WTC11 (cell line): ENCODE data around the gene TIGD3. TPM values are rescaled to one million over a fixed set of nuclear protein-coding genes. Genes with fewer than 3 reads are reported as not detected.

Source experiments
- ATAC-seq: fragments of 200-7000 bp; cut with Tn5 transposase; 2 replicates; pipeline ENCODE4 v1.10.0; 2021; ENCODE audit warnings: mild to moderate bottlenecking, moderate library complexity
- CTCF ChIA-PET: fragments of 300-600 bp; sonication (Branson Sonifier 250); formaldehyde crosslinking; loops from one replicate; lab custom pipeline; 2021; ENCODE audit warnings: antibody characterized with exemption; lab: Charles Lee
- POLR2A ChIA-PET: fragments of 350-600 bp; sonication (Branson Sonifier 250); formaldehyde crosslinking; loops from one replicate; lab custom pipeline; 2021; ENCODE audit warnings: antibody characterized with exemption; lab: Charles Lee
- DNase-seq: peaks from one replicate; pipeline ENCODE4 v3.0.0; 2021; ENCODE audit warnings: low spot score
- H3K27ac Mint-ChIP-seq: 2 replicates; pipeline ENCODE4 v1.8.0; 2021; ENCODE audit warnings: mixed read lengths
- H3K27me3 Mint-ChIP-seq: 2 replicates; pipeline ENCODE4 v1.8.0; 2021; ENCODE audit warnings: low read depth, mild to moderate bottlenecking, moderate library complexity, mixed read lengths
- H3K36me3 Mint-ChIP-seq: 2 replicates; pipeline ENCODE4 v1.8.0; 2021; ENCODE audit warnings: mixed read lengths
- H3K4me1 Mint-ChIP-seq: 2 replicates; pipeline ENCODE4 v1.8.0; 2022; ENCODE audit warnings: mixed read lengths
- H3K4me3 Mint-ChIP-seq: 2 replicates; pipeline ENCODE4 v1.8.0; 2021; ENCODE audit warnings: mild to moderate bottlenecking, moderate library complexity, mixed read lengths
- H3K9me3 Mint-ChIP-seq: 2 replicates; pipeline ENCODE4 v1.8.0; 2021; ENCODE audit warnings: mixed read lengths
- ARID4B ChIP-seq: sonication (generic); formaldehyde crosslinking; IDR thresholded peaks from 2 replicates; pipeline ENCODE4 v1.8.0; 2023; ENCODE audit warnings: missing genetic modification reagents, mild to moderate bottlenecking, borderline replicate concordance
- ATF1 ChIP-seq: sonication (generic); formaldehyde crosslinking; IDR thresholded peaks from 2 replicates; pipeline ENCODE4 v1.8.1; 2023; ENCODE audit warnings: mild to moderate bottlenecking, moderate library complexity, missing genetic modification reagents
- ELF4 ChIP-seq: sonication (generic); formaldehyde crosslinking; IDR thresholded peaks from 2 replicates; pipeline ENCODE4 v1.8.1; 2022; ENCODE audit warnings: low read depth, mild to moderate bottlenecking, moderate library complexity, missing genetic modification reagents
- ETV6 ChIP-seq: sonication (generic); formaldehyde crosslinking; IDR thresholded peaks from 2 replicates; pipeline ENCODE4 v1.8.1; 2022; ENCODE audit warnings: mild to moderate bottlenecking, missing genetic modification reagents
- JAZF1 ChIP-seq: fragments of 250-450 bp; sonication (Bioruptor Pico); IDR thresholded peaks from 2 replicates; pipeline ENCODE4 v1.9.0; 2021; ENCODE audit warnings: moderate library complexity, mild to moderate bottlenecking, inconsistent platforms
- MAX ChIP-seq: sonication (generic); formaldehyde crosslinking; IDR thresholded peaks from 2 replicates; pipeline ENCODE4 v1.8.0; 2022; ENCODE audit warnings: mild to moderate bottlenecking, missing genetic modification reagents
- RORB ChIP-seq: fragments of 250-450 bp; sonication (Bioruptor Pico); IDR thresholded peaks from 2 replicates; pipeline ENCODE4 v1.9.0; 2021; ENCODE audit warnings: mild to moderate bottlenecking
- SOX15 ChIP-seq: fragments of 250-450 bp; sonication (Bioruptor Pico); IDR thresholded peaks from 2 replicates; pipeline ENCODE4 v1.9.0; 2021; ENCODE audit warnings: mild to moderate bottlenecking
- TCF7 ChIP-seq: sonication (generic); formaldehyde crosslinking; IDR thresholded peaks from 2 replicates; pipeline ENCODE4 v1.8.0; 2022; ENCODE audit warnings: mild to moderate bottlenecking, low read depth, missing genetic modification reagents, moderate library complexity
- TP53 ChIP-seq: sonication (generic); formaldehyde crosslinking; IDR thresholded peaks from 2 replicates; pipeline ENCODE4 v1.8.1; 2023; ENCODE audit warnings: mild to moderate bottlenecking, missing genetic modification reagents
- ZBTB21 ChIP-seq: sonication (generic); formaldehyde crosslinking; IDR thresholded peaks from 2 replicates; pipeline ENCODE4 v1.8.1; 2023; ENCODE audit warnings: mild to moderate bottlenecking, missing genetic modification reagents, borderline replicate concordance
- ZNF232 ChIP-seq: sonication (generic); formaldehyde crosslinking; IDR thresholded peaks from 2 replicates; pipeline ENCODE4 v1.8.0; 2022; ENCODE audit warnings: mild to moderate bottlenecking, missing genetic modification reagents
- ZNF423 ChIP-seq: fragments of 250-450 bp; sonication (Bioruptor Pico); IDR thresholded peaks from 2 replicates; pipeline ENCODE4 v2.1.2; 2022; ENCODE audit warnings: mild to moderate bottlenecking, moderate library complexity
- total RNA-seq: library from RNA; stranded (reverse); gene quantifications from 3 replicates; pipeline ENCODE4 v1.2.3, GENCODE V29; 2021
- TF ChIP-seq, protein P1 (sequence below): sonication (generic); formaldehyde crosslinking; IDR thresholded peaks from 2 replicates; pipeline ENCODE4 v1.8.1; 2022; ENCODE audit warnings: mild to moderate bottlenecking, moderate library complexity, missing genetic modification reagents
- TF ChIP-seq, protein P2 (sequence below): sonication (generic); formaldehyde crosslinking; IDR thresholded peaks from 2 replicates; pipeline ENCODE4 v1.8.1; 2023; ENCODE audit warnings: mild to moderate bottlenecking, moderate library complexity, missing genetic modification reagents
- TF ChIP-seq, protein P3 (sequence below): sonication (generic); formaldehyde crosslinking; conservative IDR thresholded peaks from 2 replicates; pipeline ENCODE4 v1.8.1; 2023; ENCODE audit warnings: mild to moderate bottlenecking, low read depth, missing genetic modification reagents, moderate library complexity
- TF ChIP-seq, protein P4 (sequence below): sonication (generic); formaldehyde crosslinking; IDR thresholded peaks from 2 replicates; pipeline ENCODE4 v1.8.1; 2023; ENCODE audit warnings: mild to moderate bottlenecking, missing genetic modification reagents

Gene TIGD3
- total RNA-seq, 1 experiment from 2014 or later, result 1.9 TPM

DNA sequence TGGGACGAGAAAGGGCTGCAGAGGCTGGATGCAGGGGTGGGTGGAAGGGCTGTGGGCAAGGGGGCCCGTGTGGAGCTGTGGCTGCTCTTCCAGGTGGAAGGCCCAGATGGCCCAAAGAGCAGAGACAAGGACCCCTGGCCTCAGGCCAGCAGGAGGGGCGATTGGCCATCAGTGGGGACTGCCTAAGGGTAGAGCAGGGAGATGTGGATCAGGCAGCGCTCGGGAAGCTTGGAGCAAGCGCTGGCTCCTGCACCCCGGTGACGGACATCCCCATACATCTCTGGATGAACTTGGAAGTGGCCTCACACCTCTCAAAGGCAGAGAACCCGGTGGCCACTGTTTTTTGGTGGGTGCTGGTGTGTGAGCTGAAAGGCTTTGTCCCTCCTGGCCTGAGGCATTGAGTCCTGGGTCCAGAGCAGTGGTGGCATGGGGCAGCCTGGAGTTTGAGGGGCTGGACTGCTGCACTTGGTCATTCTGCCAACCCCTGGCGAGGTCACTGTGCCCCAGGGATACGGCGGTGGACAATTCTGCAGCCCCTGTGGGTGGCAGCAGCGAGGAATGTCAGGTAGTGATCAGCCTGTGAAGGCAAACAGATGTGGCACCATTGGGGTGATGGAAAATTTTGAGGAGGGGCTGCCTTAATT, 37.8 kb downstream of the TIGD3 start:
- peaks cover 4% of the 10 kb centered on the region for H3K36me3 Mint-ChIP-seq
- ATAC-seq, result no peak
- CTCF ChIA-PET, result interaction anchor here (1.2 to 2.4 kb wide), 3 partner anchors 14 to 148 kb away, joined by 3 to 9 read pairs (median 7); no protein-coding TSS in a partner anchor
- H3K4me1 Mint-ChIP-seq, result peaks cover 14% of the 10 kb centered on the region
- no peaks in the 10 kb centered on the region for H3K9me3 Mint-ChIP-seq
- no peak overlapping the region for H3K27ac Mint-ChIP-seq
- DNase-seq, result no peak
- H3K27me3 Mint-ChIP-seq, result no peaks in the 10 kb centered on the region
- POLR2A ChIA-PET, result no interaction called here
- H3K4me3 Mint-ChIP-seq, result no peak overlapping the region
- TF ChIP-seq, protein P1, sequence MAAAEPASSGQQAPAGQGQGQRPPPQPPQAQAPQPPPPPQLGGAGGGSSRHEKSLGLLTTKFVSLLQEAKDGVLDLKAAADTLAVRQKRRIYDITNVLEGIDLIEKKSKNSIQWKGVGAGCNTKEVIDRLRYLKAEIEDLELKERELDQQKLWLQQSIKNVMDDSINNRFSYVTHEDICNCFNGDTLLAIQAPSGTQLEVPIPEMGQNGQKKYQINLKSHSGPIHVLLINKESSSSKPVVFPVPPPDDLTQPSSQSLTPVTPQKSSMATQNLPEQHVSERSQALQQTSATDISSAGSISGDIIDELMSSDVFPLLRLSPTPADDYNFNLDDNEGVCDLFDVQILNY (CRISPR knock-in tag), result no peak

DNA sequence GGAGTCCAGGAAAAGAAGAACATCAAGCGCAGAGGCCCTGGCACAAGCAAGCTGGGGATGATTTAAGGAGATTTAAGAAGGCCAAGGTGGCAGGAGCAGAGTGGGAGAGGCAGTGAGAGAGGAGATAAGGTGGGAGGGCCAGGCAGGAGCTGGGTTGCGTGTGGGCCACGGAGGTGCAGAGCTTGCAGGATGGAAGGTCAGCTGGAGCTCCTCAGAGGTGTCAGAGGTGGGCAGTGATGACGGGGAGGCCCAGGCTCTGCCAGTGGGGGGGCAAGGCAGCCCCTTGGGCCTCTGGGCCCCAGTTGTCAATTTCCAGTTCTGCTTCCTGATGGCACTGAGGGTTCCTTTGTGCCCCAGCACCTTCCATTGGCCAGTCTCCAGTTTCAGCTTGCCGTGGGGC, 38.3 kb downstream of the TIGD3 start:
- Mint-ChIP-seq H3K27me3 (no peaks in the 10 kb centered on the region), H3K9me3 (no peaks in the 10 kb centered on the region), H3K36me3 (peaks cover 6% of the 10 kb centered on the region), H3K4me3 (no peak overlapping the region), H3K4me1 (peaks cover 14% of the 10 kb centered on the region), H3K27ac (no peak overlapping the region)
- no peak for DNase-seq
- ChIA-PET POLR2A (no interaction called here), CTCF (interaction anchor here (1.5 kb wide), 1 partner anchor 168 kb away, joined by 3 read pairs; no protein-coding TSS in a partner anchor)
- no peak for ATAC-seq
- TF ChIP-seq ZNF423 (CRISPR knock-in tag) (no peak), JAZF1 (CRISPR knock-in tag) (no peak), ATF1 (CRISPR knock-in tag) (no peak), ZBTB21 (CRISPR knock-in tag) (no peak), ETV6 (CRISPR knock-in tag) (no peak), MAX (CRISPR knock-in tag) (no peak)
- TF ChIP-seq, protein P2, sequence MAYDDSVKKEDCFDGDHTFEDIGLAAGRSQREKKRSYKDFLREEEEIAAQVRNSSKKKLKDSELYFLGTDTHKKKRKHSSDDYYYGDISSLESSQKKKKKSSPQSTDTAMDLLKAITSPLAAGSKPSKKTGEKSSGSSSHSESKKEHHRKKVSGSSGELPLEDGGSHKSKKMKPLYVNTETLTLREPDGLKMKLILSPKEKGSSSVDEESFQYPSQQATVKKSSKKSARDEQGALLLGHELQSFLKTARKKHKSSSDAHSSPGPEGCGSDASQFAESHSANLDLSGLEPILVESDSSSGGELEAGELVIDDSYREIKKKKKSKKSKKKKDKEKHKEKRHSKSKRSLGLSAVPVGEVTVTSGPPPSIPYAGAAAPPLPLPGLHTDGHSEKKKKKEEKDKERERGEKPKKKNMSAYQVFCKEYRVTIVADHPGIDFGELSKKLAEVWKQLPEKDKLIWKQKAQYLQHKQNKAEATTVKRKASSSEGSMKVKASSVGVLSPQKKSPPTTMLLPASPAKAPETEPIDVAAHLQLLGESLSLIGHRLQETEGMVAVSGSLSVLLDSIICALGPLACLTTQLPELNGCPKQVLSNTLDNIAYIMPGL, result no peak
- TF ChIP-seq, all 79 proteins: peak for 0

- CTCF ChIA-PET, result interaction anchor here (1.0 to 1.5 kb wide), 2 partner anchors 23 to 167 kb away, joined by 3 to 4 read pairs; no protein-coding TSS in a partner anchor
- Mint-ChIP-seq H3K27me3 (no peaks in the 10 kb centered on the region), H3K4me1 (peaks cover 14% of the 10 kb centered on the region), H3K27ac (no peak overlapping the region), H3K4me3 (no peak overlapping the region), H3K36me3 (peaks cover 6% of the 10 kb centered on the region), H3K9me3 (no peaks in the 10 kb centered on the region)
- POLR2A ChIA-PET, result interaction anchor here (0.6 kb wide), 1 partner anchor 1055 kb away, joined by 5 read pairs; no protein-coding TSS in a partner anchor
- DNase-seq (no peak), ATAC-seq (no peak)
- TF ChIP-seq TP53 (CRISPR knock-in tag) (no peak), ARID4B (CRISPR knock-in tag) (no peak), ELF4 (CRISPR knock-in tag) (no peak), SOX15 (CRISPR knock-in tag) (no peak), RORB (CRISPR knock-in tag) (no peak), TCF7 (CRISPR knock-in tag) (no peak), ZNF232 (CRISPR knock-in tag) (no peak)
- TF ChIP-seq, protein P3, sequence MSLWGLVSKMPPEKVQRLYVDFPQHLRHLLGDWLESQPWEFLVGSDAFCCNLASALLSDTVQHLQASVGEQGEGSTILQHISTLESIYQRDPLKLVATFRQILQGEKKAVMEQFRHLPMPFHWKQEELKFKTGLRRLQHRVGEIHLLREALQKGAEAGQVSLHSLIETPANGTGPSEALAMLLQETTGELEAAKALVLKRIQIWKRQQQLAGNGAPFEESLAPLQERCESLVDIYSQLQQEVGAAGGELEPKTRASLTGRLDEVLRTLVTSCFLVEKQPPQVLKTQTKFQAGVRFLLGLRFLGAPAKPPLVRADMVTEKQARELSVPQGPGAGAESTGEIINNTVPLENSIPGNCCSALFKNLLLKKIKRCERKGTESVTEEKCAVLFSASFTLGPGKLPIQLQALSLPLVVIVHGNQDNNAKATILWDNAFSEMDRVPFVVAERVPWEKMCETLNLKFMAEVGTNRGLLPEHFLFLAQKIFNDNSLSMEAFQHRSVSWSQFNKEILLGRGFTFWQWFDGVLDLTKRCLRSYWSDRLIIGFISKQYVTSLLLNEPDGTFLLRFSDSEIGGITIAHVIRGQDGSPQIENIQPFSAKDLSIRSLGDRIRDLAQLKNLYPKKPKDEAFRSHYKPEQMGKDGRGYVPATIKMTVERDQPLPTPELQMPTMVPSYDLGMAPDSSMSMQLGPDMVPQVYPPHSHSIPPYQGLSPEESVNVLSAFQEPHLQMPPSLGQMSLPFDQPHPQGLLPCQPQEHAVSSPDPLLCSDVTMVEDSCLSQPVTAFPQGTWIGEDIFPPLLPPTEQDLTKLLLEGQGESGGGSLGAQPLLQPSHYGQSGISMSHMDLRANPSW, result no peak
- TF ChIP-seq, protein P4, sequence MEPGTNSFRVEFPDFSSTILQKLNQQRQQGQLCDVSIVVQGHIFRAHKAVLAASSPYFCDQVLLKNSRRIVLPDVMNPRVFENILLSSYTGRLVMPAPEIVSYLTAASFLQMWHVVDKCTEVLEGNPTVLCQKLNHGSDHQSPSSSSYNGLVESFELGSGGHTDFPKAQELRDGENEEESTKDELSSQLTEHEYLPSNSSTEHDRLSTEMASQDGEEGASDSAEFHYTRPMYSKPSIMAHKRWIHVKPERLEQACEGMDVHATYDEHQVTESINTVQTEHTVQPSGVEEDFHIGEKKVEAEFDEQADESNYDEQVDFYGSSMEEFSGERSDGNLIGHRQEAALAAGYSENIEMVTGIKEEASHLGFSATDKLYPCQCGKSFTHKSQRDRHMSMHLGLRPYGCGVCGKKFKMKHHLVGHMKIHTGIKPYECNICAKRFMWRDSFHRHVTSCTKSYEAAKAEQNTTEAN (CRISPR knock-in tag), result no peak
These were observed 39.0 kb downstream of the TIGD3 start for GRCh38 chr11:65393513-65394079.
